Measurements from ENCODE around the gene SEMA4B. TPM values are rescaled to one million over a fixed set of nuclear protein-coding genes. Genes with fewer than 3 reads are reported as not detected.

Gene SEMA4B
- polyA plus RNA-seq, 4 donors: 35.6 to 54.1 (median 43.2) TPM

GRCh38 chr15:90223441-90224165 is 22.5 kb downstream of the SEMA4B start:
- DNase-seq (ENCODE audit: low read depth in 4 of 4, low spot score in 2 of 4): no peak

- DNase-seq (ENCODE audit: low read depth in 4 of 4, low spot score in 2 of 4): no peak
These were observed 23.9 kb downstream of the SEMA4B start for GRCh38 chr15:90225047-90225446.

GRCh38 chr15:90225504-90226234 is 24.5 kb downstream of the SEMA4B start:
- DNase-seq (ENCODE audit: low read depth in 4 of 4, low spot score in 2 of 4): no peak

- no peak for DNase-seq (ENCODE audit: low read depth in 4 of 4, low spot score in 2 of 4)
These were observed 26.2 kb downstream of the SEMA4B start for GRCh38 chr15:90227336-90227735.

- DNase-seq (ENCODE audit: low read depth in 4 of 4, low spot score in 2 of 4): no peak
These were observed 27.0 kb downstream of the SEMA4B start for GRCh38 chr15:90227816-90228772.

- no peak for DNase-seq (ENCODE audit: low read depth in 4 of 4, low spot score in 2 of 4)
These were observed 27.8 kb downstream of the SEMA4B start for GRCh38 chr15:90228960-90229359.

GRCh38 chr15:90230071-90230494 is 29.0 kb downstream of the SEMA4B start:
- DNase-seq (ENCODE audit: low read depth in 4 of 4, low spot score in 2 of 4): no peak

- DNase-seq (ENCODE audit: low read depth in 4 of 4, low spot score in 2 of 4): no peak
These were observed 29.5 kb downstream of the SEMA4B start for GRCh38 chr15:90230610-90231009.

GRCh38 chr15:90231028-90232017 is 30.2 kb downstream of the SEMA4B start:
- DNase-seq (ENCODE audit: low read depth in 4 of 4, low spot score in 2 of 4): no peak

GRCh38 chr15:90232196-90232595 is 31.1 kb downstream of the SEMA4B start:
- no peak for DNase-seq (ENCODE audit: low read depth in 4 of 4, low spot score in 2 of 4)

GRCh38 chr15:90232941-90233386 is 31.8 kb downstream of the SEMA4B start:
- DNase-seq (ENCODE audit: low read depth in 4 of 4, low spot score in 2 of 4): no peak

- DNase-seq (ENCODE audit: low read depth in 4 of 4, low spot score in 2 of 4): peak in 2 of 4 donors; percentile 84 to 92
These were observed 32.4 kb downstream of the SEMA4B start, which contains the start of gene CIB1 for GRCh38 chr15:90233387-90234095. TSS of gene CIB1 (minus strand) at chr15:90233941. CDS start at chr15:90233885, 56 bp downstream.

- peak in 1 of 4 donors; percentile 88 for DNase-seq (ENCODE audit: low read depth in 4 of 4, low spot score in 2 of 4)
These were observed 33.2 kb downstream of the SEMA4B start, which contains the start of gene GDPGP1 for GRCh38 chr15:90234096-90234988. TSS of gene GDPGP1 (plus strand) at chr15:90234209. CDS start at chr15:90240909, 6,700 bp downstream.

- no peak for DNase-seq (ENCODE audit: low read depth in 4 of 4, low spot score in 2 of 4)
These were observed 38.2 kb downstream of the SEMA4B start for GRCh38 chr15:90239371-90239770.

- DNase-seq (ENCODE audit: low read depth in 4 of 4, low spot score in 2 of 4): no peak
These were observed 39.7 kb downstream of the SEMA4B start for GRCh38 chr15:90240856-90241255.

- no peak for DNase-seq (ENCODE audit: low read depth in 4 of 4, low spot score in 2 of 4)
These were observed 40.4 kb downstream of the SEMA4B start for GRCh38 chr15:90241343-90242192.
